Left ventricle myocardium superior (tissue), 1 donor: Measurements from ENCODE around the gene DYNLRB2. TPM values are rescaled to one million over a fixed set of nuclear protein-coding genes. Genes with fewer than 3 reads are reported as not detected.

ENCODE experiments used
- ATAC-seq: fragments of 200-7000 bp; cut with Tn5 transposase; one replicate; pipeline ENCODE4 v1.9.1; 2020; ENCODE audit warnings: mild to moderate bottlenecking, moderate library complexity
- DNase-seq: peaks from one replicate; pipeline ENCODE4 v3.0.0-alpha.2; 2020
- intact Hi-C: fragments of 100-400 bp; cut with micrococcal nuclease; formaldehyde crosslinking; loops from one replicate; pipeline ENCODE4 v1.11.0; 2022
- total RNA-seq: library from RNA; stranded (reverse); fragmentation: NEBNext Ultra II Directional; extraction: Animal tissue kit (Norgen Biotek cat#: 25700); gene quantifications from one replicate; pipeline ENCODE4 v1.2.1, GENCODE V29; 2021
- donor health status: DM: no; HTN: yes; CAD: no; lungs with severe emphysema.

Gene DYNLRB2
- total RNA-seq, 1 donor from 2014 or later: not detected

DNA sequence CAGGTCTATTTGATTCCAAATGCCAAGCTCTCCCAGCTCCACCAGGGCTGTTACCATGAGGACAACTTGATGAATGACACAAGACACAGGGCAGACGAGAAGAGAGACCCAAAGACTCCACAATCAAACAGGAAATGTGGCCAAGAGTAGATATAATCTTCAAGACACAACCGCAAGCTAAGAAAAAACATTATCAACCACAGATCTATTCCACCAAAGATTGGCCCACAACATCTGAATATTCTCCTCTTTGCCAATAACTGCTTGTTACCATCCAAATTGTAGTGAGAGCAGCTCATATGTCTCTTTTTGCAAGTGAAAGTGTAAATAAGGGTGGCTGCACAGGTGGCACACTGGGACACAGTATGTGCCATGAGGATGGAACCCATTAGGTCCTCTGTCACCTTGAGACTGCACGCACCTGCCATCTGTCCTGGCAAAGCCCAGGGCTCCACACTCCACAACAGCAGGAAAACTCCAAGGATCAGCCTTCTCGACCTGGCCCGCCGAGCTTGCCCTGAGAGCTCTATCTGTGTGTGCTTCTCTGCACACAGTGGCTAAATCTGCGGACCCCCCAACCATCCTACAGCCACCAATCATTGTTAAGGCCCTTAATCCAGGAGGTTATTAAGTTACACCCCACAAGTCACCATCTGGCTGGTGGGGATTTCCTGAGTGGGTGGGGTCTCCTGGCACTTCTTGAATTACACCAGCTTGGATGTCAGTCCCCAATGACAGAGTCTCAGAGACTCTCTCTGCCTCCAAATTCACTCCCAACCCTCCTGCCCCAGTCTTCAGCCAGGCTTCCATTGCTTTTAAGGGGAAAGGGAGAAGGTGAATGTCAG lies 50.5 kb downstream of the DYNLRB2 start:
- ATAC-seq: no peak
- DNase-seq: no peak
- intact Hi-C loops: no loop called here

DNA sequence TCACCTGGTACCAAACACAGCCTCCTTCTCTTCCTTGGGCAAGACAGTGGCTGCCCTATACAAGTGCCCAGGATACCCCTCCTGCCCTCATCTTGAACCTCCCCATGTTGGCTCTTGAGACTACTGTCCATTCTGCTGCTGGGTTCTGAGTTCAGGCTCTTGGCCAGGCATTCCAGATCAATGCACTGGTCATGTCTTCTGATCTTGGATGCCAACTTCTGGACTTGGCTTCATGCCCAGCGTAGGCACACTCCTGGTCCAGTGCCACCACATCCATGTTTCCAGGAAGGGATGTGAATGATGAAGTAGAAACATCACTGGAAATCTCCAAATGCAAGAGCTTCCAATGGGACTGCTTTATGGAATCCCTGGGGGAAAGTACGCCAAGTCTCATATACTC lies 51.5 kb downstream of the DYNLRB2 start:
- intact Hi-C loops: no loop called here
- no peak for ATAC-seq

DNA sequence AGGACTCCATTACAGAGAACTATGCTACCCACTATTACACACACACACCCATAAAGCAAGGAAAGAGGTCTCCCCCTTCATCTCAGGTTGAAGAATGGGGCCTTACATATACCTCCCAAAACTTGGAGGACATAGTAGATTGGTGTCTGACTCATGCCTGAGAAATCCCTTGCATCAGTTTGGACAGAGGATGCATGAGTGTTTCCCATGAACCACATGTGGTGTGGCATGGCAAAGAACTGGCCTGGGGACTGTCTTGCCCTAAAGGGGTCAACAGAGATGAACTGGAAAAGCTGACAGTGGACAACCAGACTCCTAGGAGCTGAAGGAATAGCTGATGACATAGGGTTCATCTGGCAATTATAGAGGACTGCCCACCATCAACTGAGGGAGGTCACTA lies 54.0 kb downstream of the DYNLRB2 start:
- intact Hi-C loops: no loop called here
- ATAC-seq (no peak), DNase-seq (no peak)

More for the DNA sequence above, 51.5 kb downstream of the DYNLRB2 start:
- no peak for DNase-seq

DNA sequence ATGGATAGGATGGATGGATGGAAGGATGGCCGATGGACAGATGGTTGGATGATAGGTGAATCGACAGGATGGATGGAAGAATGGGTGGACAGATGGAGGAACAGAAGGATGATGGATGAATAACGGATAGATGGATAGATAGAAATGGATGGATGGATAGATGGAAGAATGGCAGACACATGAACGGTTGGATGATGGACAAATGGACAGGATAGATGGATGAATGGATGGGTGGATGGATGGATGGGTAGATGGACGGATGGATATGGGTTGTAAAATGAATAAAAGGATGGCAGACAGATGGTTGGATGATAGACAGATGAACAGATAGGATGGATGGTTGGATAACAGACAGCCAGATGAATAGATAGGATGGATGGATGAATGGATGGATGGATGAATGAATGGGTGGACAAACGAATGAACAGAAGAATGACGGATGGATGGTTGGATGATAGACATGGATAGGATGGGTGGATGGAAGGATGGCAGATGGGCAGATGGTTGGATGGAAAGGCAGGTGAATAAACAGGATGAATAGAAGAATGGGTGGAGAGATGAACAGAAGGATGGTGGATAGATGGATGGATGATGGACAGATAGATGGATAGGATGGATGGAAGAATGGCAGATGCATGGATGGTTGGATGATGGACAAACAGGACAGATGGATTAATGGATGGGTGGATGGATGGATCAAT lies 55.9 kb downstream of the DYNLRB2 start:
- DNase-seq: no peak
- intact Hi-C loops: no loop called here

DNA sequence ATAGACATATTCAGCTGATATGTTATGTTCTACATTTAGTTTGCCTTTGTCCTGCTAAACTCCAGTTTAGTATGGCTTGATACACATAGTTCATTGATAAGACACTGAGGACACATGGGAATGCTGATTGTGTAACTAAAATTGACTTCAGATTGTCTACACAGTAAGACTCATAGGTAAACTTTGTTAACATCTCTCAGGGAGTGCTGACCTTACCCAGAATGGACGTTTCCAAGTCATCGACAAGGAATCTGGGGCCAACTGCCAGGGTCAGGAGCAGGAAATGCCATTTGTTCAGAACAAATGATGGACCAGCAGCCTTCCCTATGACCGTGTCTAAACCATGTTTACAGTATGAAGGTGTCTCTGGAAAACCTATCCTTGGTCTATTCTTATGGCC lies 58.7 kb downstream of the DYNLRB2 start:
- intact Hi-C loops: no loop called here
- no peak for DNase-seq
- no peak for ATAC-seq

More for the DNA sequence above, 55.9 kb downstream of the DYNLRB2 start:
- no peak for ATAC-seq
